GM21526 (cell line): ENCODE results near the gene IRF8.
A peak's percentile ranks its signal among the peaks of the same experiment; 100 is the strongest.
"Not testable (repeated sequence)": the region's sequence is repeated elsewhere in the genome, so short reads cannot be mapped to it uniquely, and the experiment has no call there.

Source experiments
- ATAC-seq: cut with Tn5 transposase; IDR thresholded peaks from one replicate; pipeline ENCODE4 v1.9.1; 2021; ENCODE audit warnings: moderate library complexity; ENCODE audit not compliant: unreplicated experiment, low FRiP score

IRF8 gene

DNA sequence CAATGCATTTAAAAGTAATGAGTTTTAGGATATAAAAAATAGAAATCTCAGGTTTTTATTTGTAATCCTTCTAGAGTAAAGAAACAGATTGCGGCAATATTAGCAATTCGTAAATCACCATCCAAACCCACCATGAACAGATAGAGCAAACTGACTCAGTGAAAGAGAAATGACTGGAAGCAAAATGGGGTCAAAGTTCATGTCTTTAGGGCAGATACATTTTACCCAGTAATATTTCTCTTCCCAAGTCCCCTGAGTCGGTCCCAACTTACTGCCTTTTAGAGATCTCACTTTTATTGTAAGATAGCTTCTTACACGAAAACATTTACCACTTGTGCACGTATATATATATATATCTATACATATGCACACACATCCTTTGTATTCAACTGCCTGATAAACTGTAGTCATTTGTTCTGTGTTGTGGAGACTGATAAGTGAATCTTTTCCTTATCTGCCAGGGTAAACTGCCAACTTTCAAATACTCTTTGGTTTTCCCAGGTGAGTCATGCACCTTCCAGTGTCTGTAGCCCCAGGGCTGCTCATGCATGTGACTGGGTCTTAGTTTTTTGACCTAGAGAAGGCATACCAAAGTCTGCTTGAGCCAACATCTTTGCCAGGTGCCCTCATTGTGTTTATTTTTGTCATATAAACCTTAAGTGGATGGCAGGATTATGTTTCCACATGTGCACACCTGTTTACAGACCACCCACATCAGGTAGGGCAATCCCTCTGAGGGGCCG is 7.8 kb upstream of the IRF8 start:
- no peak for ATAC-seq

DNA sequence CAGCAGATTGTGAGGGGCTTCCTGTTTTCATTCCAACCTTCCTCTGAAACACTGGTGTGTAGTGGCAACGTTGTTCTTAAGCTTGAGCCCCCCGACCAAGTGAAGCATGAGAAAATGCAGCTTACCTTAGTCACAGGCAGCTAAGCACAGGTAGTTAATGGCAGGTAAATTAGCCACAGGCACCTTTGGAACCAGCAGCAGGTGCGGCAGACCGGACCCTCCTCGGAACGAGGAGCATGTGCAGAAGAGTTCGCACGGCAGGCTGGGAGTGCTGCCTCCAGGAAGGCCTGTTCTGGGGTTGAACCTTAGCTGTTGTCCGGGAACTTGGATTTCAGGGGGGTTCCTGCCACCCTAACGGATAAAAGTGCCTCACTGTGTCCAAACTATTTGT is 7.2 kb upstream of the IRF8 start:
- ATAC-seq, result no peak

DNA sequence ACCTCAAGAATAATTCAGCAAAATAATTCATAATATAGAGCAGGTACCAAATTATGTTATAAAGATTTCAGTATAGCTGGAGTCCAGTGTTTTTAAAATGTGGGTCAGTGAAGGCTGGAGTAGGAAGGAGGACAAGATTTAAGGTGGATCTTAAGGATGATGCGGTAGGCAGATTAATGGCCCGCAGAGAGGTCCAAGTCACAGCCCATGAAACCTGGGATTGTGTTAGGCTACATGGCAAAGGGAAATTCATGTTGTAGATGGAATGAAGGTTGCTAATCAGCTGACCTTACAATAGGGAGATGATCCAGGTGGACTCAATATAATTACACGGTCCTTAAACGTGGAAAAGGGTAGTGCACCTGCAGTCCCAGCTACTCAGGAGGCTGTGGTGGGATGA is 6.2 kb upstream of the IRF8 start:
- no peak for ATAC-seq

DNA sequence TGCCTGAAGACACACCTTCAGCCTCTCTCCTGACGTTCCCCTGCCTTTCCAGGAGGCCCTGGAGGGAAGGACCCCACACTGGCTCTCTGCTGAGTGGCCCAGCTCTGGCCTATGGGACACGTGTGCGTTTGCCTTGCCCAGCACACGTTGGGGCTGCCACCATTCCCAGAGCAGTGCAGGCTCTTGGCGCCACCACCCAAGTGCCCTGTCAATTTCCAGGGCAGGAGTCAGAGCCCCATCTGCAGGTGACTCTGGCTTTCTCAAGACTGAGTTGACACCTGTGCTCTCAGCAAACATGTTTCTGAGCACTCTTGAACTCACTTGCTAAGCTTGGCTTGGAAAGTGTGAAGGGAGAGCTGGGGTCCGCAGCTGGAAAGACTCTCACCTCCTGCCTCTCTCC is 4.7 kb upstream of the IRF8 start:
- ATAC-seq, result no peak

DNA sequence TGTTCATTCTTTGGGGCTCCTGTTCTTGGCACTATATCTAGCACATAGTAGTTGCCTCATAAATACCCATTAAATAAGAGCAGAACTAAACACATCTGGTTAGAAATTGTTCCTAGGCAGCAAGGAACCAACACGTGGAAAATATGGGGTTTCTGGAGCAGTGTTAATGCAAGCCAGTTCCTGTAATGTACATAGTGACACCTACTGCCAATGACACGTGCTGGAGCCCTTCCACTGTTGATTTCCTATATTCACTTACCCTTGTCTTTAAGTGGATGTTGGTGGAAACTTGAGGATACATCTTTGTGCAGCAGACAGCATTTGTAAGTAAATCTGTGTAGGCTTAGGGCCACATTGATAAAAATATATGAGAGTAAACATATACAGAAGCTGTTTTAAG is 1.6 kb upstream of the IRF8 start:
- no peak for ATAC-seq

DNA sequence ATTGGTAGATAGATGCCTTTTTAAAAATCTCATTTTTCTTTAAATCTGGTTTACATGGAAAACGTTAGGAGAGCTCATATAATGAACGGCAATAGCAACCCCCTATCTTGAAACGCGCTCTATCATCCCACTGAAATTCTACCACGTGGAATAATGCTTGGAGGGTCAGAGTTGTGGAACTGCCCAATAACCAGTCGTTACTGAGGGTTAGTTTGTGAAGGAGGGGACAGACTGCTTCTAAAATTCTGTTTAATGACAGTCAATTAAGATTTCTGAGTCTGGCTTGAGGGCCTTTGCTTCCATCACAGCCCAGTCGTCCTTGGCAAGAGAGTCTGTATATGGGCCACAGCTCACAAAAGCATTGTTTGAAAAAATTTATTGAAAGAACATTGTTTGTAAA is 482 bp downstream of the IRF8 start:
- no peak for ATAC-seq

DNA sequence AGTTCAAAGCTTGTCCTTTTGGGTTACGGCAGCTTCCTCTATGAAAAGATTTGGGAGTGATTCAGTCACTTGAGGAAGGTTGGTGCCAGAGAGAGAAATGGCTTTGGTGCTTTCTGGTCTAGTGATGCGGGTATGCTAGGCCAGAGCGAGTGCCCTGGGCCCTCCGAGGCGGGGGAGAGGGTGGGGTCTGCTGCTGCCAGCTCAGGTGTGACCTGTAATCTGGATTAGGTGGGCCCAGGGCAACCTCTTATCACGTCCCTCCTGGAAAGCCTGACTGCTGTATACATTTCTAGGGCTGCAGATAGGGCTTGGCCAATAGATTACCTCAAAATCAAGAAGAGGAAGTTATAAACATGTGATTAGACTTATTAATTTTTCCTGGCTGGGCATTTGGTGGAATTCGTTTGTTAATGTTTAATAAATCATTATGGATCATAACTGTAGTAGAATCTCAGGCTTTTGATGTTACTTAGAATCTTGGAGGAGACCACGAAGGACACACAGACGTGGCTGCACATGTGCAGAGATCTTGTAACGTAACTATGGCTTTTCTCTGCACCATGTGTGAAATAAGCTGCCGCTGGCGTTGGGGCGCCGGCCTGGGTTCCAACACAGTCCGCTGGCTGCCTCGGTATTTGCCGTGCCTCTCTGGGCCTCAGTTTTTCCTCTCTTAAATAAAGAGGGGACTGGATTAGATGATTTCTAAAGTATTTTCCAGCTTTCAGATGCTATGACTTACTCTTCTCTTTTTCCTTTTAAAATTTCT is 1.2 kb downstream of the IRF8 start:
- ATAC-seq, result no peak

DNA sequence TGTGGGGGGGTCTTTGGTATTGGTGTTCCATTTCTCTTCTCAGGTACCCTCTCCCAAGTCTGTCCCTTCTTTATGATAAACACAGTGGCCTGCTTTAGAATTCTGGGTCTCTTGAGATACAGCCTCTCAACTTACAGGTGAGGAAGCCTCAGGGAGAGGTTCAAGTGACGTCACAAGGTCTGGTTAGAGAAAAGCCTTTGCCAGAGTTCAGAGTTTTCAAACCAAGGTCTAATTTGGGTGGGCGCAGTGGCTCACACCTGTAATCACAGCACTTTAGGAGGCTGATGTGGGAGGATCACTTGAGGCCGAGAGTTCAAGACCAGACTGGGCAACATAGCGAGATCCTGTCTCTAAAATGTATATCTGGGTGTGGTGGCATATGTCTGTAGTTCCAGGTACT is 2.1 kb downstream of the IRF8 start:
- ATAC-seq, result no peak

DNA sequence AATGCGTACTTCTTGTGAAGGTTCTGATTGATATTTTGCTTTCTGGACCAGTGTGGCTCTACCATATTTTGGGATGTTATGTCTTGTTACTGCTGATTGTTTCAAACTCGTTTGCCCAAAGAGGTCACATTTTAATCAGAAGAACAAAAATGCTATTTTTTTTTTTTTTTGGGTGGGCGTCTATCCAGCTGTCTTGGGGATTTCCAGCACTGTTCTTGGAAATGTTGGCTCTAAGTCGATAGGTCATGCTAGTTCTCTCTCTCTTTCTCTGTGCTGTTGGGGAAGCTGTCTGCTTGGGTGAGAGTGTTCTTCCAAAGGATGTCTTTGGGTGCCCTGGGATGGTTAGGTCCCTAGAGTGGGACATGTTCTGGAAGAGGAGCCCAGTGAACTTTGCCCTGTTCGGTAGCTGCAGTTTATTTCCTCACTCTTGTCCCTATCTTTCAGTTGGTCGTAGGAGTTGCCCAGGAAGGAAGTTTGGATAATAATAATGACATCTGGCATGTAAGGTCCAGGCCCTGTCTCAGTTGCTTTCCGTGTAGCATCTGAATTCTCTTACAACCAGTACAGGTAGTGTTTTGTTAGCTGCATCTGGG is 2.9 kb downstream of the IRF8 start:
- no peak for ATAC-seq

DNA sequence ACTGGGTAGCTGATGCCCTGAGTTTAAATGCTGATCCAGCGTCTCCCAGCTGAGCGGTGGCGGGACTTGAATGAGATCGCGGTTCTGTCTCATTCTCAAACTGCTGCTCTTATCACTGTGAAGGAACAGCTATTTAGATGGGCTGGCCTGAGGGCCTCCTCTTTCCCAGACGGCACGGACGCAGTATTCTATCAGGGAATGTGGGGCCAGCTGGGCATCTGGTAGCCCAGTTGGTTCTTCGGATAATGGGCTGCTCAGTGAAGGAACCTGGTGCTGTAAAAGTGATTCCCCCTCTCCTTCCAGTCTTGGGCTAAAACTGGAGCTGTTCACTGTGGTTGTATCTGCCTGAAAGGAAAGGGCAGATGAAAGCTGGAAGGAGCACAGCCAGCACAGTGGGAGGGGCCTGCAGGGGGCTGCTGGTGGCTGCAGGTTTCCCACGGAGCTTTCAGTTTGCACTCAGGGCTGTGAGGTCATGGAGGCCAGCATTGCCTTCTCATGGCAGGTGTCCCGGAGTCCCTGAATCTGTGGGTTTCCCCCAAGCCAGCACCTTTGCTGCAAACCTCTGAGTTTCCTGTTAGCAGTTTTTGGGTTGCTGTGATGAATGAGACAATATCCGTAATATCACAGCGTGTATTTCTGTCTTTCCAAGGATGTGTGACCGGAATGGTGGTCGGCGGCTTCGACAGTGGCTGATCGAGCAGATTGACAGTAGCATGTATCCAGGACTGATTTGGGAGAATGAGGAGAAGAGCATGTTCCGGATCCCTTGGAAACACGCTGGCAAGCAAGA is 3.6 kb downstream of the IRF8 start:
- peak; percentile 49 for ATAC-seq

DNA sequence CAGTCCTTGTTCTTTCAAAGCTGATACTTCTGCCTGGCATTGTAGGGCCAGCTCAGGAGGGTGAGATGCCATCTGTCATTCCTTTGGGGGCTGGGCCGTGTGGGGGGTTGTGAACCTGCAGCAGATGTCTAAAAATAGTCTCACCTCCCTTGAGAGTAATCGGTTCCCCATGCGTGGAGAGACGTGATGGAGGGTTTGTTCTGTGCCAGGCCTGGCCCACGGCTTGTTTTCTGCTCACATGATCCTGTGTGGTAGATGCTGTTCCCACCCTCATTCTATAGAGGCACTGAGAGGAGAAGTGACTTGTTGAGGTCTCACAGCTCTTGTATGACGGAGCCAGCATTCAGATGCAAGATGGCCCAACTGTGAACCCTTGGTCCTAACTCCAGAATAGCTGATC is 4.6 kb downstream of the IRF8 start:
- no peak for ATAC-seq

DNA sequence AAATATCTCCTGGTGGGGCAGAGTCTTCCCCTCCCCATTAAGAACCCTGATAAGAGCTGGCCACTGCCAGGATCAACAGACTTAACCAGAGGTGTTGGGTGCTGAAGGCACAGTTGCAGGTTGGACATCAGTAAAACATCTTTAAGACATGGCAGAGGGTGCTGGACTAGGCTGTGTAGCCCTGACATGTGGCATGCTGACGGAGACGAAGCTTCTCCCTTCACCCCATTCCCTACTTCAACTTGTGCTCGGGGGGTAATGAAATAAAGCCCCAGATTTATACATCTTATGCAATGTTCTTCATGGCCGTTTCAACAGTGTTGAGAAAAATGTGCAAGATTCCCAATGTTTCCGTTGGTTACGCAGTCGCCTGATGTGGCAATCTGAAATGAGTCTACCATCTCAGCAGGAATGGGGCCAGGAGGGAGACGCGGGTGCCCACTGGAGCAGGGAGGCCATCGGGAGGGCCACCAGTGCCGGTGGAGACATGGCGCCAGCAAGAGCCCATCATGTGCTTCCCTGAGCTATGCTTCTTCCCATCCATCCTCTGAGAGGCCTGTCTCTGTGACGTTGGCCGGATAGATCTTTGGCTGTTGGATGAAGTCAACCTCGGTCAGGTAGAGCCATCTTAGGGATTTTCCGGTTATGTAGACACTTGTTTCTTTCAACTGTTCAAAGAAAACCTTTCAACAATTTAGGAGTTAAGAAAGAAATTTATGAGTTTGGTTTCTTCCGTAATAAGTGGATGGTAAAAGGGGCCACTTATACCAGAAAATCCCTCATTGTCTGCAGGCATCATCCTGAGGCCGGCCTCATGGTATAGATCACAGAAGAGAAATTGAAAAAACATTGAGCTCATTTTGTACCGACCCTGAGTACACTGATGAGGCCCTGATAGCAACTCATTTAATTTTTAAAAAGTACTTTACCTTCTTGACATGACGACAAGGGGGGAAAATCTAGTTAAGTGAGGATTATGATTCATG is 6.4 kb downstream of the IRF8 start:
- no peak for ATAC-seq

DNA sequence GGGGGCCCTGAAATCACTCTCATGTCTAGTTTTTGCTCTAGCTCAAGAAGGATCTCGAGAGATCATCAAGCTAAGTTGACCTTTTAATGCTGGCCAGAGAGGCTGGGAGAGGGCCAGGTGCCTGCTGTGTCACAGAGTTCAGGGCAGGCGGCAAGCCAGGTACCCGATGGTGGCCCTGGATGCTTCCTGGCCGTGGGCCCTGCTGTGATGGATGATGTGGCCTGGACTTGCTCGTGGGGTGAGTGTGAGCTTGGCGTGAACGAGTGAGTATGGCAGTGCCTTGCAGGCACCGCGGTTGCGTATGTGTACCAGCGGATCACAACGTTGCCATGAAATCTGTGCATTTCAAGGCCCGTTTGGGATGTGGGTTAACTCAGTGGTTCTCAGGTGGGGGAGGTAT is 7.4 kb downstream of the IRF8 start:
- no peak for ATAC-seq

DNA sequence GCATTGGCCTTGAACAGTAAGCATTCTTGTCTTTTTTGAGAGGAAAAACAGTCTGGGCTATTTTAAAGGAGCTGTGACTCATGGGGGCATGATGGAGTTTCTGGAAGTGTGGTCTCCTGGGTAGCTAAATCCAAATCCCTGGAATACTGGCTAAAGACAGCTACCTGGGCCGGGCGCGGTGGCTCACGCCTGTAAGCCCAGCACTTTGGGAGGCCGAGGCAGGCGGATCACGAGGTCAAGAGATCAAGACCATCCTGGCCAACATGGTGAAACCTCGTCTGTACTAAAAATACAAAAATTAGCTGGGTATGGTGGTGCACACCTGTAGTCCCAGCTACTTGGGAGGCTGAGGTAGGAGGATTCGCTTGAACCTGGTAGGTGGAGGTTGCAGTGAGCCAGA is 8.3 kb downstream of the IRF8 start:
- ATAC-seq, result not testable (repeated sequence)

DNA sequence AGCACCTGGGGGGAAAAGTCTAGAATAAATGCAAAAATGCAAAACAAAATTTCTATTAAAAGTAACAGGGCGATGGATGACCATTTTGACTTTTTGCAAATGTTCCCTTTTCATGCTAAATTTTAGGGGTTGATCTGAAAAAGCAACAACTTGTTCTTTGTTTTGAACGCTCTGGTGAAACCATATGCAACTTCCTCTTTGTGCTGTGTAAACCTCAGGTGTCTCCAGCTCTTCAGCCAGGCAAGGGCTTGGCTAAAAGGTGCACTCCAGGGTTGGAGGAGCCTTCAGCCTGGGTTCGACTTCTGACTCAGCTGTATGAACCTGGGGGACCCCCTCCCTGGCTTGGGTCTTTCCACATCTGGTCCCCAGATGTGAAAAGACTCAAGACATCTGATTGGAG is 9.5 kb downstream of the IRF8 start:
- peak; percentile 45 for ATAC-seq

DNA sequence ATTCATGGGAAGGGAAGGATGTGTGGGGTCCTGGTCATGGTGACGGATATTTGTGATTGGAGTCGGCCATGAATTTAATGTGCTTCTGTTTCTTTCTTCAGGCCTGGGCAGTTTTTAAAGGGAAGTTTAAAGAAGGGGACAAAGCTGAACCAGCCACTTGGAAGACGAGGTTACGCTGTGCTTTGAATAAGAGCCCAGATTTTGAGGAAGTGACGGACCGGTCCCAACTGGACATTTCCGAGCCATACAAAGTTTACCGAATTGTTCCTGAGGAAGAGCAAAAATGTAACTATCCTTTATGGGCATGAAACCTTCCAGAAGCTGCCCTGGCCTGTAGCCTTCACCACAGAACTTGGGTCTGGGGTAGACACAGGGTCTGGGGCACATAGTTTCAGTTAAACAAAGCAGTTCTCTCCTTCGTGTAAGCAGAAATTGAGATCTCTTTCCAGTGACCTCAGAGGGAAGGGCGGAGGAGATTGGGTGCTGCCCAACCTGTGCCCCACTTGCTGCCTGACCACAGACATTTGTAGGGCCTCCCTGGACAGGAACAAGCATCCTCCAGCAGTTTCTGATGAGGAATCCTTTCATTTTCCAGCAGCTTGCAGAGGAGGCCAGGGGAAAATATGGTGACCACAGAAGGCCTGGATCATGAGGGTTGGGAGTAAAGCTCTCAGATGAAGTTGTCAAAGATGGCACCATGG is 10.1 kb downstream of the IRF8 start:
- no peak for ATAC-seq

DNA sequence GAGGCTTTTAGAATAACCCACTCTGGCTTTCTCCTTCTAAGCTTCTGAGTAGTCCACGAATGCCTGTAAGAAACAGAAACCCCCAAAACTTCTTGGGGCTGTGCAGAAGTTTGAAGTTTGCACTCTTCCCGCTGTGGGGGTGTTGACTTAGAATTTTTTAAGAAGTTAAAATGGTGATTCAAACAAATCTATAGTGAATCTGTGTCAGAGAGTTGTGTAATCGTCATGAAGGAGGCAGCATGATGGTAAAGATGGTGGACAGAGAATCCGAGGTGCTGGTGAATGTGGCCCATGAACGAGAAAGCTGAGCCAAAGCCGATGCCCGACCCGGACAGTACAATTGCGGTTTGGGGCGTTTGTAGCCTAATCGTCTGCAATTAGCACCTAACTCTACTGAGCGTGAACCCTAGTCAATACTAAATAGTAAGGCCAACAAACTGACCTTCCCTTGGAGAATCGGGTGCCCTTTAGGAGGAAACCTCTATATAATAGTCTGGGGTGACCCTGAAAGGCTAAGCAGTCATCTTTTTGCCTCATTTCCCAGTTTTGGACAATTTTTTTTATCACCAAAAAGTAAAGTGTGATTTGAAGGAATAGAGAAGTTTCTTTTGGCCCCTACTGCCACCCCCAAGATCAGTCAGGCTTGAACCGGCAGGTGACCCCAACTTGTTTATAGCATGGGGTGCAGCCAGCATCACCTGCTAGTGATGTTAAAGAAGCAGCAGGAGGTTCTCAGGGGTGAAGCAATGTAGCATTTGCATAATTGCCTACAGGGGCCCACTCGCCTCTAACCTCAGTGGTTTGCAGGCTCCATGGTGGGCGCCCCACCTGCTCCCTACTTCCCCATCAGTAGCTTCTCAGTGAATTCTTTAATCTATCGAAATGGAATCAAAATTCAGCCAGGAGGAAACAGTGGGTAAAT is 11.2 kb downstream of the IRF8 start:
- no peak for ATAC-seq

DNA sequence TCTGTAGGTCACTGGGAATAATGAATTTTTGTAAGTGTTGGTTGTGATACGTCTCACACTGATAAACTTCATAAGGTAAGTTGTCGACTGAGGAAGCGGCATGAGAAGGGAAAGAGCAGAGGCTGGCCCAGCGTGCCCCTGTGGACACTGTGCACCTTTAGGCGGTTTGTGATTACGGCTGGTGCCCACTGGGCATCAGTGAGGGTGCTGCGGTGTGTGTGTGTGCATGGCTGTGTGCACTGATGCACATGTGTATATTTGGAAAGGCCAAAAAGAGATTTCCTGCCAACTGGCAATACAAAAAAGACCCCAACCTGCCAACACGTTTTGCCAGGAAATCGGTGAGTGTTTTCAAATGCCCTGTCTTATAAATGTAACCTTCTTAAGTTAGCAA is 11.9 kb downstream of the IRF8 start:
- ATAC-seq, result no peak
